Neural crest cell (in vitro differentiated cells): ENCODE data around the gene KIAA1191. TPM values are rescaled to one million over a fixed set of nuclear protein-coding genes. Genes with fewer than 3 reads are reported as not detected.

Experiments
- microRNA-seq: library from miRNA; unstranded; fragments of <30 nt; microRNA quantifications from one replicate; pipeline ENCODE4, GENCODE V29; 2020
- total RNA-seq: library from RNA; stranded (reverse); gene quantifications from 2 replicates; pipeline ENCODE4 v1.2.1, GENCODE V29; 2021

The KIAA1191 gene
- total RNA-seq, 1 donor from 2014 or later: 112 TPM

Small RNAs within 50 kb of the gene (microRNA-seq; reads per million reads assigned to microRNA genes)
- 19.5 reads per million, percentile 34 among the genes with 10 or more reads in this experiment for gene MIR1271

Other genes with a start within 250 kb of the KIAA1191 start
- gene SIMC1, start 123.3 kb downstream of the KIAA1191 start, total RNA-seq: 43.6 and 45.3 TPM in 2 replicates
- gene ARL10, start 3.7 kb upstream of the KIAA1191 start, total RNA-seq: 37.2 and 40.0 TPM in 2 replicates
- gene NOP16, start 26.8 kb upstream of the KIAA1191 start, total RNA-seq: 40.9 and 42.4 TPM in 2 replicates
- gene HIGD2A, start 27.0 kb upstream of the KIAA1191 start, total RNA-seq: 91.2 and 92.5 TPM in 2 replicates
- 31.6 and 36.0 TPM in 2 replicates for gene CLTB, start 54.8 kb upstream of the KIAA1191 start, total RNA-seq
- gene FAF2, start 86.6 kb upstream of the KIAA1191 start, total RNA-seq: 49.3 and 50.3 TPM in 2 replicates
- gene RNF44, start 175.6 kb upstream of the KIAA1191 start, total RNA-seq: 93.8 and 97.1 TPM in 2 replicates
- gene CDHR2, start 187.6 kb upstream of the KIAA1191 start, total RNA-seq: not detected in 2 replicates
- gene GPRIN1, start 248.4 kb upstream of the KIAA1191 start, total RNA-seq: 35.9 and 39.0 TPM in 2 replicates